GM18517 (cell line): ENCODE measurements around the gene RXRG.
"Not testable (repeated sequence)": the region's sequence is repeated elsewhere in the genome, so short reads cannot be mapped to it uniquely, and the experiment has no call there.

Source experiments
- ATAC-seq: cut with Tn5 transposase; IDR thresholded peaks from one replicate; pipeline ENCODE4 v1.9.1; 2021; ENCODE audit warnings: mild to moderate bottlenecking, moderate library complexity; ENCODE audit not compliant: unreplicated experiment

The RXRG gene

DNA sequence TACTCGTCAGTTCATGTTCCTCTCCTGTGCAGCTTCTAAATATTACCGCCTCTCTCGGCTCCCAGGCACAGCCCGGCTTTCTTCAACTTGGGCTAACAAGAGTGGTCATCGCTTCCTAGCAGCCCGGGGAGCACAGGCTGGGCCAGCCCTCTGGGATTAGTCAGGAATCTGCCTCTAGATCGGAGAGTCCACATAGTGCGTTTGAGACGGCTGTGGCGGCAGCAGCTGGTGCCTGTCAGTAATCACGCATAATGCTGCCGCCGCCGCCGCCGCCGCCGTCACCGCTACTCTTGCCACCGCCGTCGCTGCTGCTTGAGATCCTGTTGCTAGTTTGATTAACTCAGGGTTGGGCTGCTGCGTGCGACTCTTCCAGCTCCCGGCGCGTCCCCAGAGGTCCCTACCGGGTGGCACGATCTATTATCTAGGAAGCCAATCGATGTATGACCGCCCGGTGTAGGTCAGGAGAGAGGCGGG is at the start of gene RXRG:
TSS of gene RXRG (minus strand) at position 230 of the 474 bp plus-strand sequence. CDS start 233 bp downstream, outside the sequence.
- no peak for ATAC-seq

DNA sequence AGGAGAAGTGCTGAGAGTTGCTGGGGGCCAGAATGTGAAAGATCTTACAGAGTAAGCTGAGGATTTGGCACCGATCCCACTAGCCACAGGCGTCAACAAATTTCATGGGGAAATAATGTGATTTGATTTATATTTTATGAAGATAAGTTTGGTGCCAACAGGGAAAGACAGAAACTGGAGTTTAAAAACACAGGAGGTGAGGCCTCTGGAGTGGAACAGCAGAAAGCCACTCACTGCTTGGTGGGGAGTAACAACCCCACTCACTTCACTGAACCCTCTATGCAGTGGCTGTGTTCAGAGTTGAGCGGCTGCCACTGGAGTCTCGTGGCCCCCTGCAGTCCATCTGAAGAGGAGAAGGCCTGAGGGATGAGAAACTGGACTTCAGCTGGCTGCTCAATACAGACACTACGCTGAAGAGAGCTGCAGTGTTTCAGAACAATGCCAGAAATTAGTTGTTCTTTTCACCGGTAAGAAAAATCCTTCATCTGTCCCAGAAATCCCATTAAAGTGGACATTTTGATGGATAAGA is 48.0 kb upstream of the RXRG start:
- no peak for ATAC-seq

DNA sequence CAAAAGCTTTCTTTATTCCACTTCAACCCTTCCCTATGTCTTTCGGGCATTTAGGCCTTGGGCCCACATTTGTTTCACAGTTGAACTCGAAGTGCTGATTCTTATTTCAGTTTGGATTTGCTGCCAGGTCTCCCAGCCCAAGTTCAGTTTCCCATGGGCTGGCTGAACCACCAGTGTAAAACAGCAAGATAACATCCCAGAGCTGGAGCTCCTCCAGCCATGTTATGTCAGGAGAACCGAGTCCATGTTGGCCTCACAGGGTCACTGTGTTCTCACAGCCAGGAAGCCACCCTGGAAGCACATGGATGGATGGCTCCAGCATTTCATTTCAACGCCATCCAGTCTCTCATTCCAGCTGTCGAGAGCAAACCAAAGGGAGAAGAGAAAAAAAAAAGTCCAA is 45.2 kb upstream of the RXRG start:
- ATAC-seq = no peak

- ATAC-seq = no peak
These were observed 43.0 kb upstream of the RXRG start for GRCh38 chr1:165487921-165488320.

DNA sequence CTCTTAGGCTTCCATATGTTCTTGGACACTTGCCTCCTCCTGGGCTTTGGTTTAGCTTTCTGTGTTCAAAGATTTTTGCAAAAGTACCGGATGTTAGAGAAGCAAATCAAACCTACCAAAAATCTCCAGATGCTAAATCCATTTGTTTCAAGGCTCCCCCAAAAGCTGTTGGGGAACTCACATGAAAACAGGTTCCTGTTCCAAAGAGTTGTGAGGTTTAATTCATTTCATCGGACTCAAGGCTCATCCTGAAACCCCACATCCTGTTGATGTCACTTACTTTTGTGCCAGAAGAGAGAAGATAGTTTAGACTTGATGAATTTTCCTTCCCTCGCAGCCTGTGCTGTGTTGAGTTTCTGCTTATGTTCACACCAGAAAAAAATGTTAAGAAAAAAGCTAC is 41.7 kb upstream of the RXRG start:
- ATAC-seq = no peak

DNA sequence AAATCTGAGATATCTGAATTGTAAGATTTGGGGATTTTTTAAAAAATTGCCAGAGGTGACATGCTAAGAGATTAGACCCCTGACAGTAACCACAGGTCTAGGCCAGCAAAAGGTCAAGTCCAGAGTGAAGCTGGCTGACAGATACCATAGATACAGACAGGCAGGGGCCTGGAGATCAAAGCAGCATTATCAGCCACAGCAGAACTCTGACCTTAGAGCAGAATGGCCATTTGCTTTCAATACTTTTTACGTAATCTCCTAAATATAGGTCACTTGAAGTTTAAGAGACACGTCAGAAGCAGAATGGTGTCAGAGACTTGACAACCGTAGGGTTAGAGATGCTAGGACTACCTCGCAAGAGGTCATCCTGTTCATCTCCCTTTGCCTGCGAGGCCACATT is 40.8 kb upstream of the RXRG start:
- ATAC-seq = no peak

- no peak for ATAC-seq
These were observed 39.6 kb upstream of the RXRG start for GRCh38 chr1:165484532-165484931.

DNA sequence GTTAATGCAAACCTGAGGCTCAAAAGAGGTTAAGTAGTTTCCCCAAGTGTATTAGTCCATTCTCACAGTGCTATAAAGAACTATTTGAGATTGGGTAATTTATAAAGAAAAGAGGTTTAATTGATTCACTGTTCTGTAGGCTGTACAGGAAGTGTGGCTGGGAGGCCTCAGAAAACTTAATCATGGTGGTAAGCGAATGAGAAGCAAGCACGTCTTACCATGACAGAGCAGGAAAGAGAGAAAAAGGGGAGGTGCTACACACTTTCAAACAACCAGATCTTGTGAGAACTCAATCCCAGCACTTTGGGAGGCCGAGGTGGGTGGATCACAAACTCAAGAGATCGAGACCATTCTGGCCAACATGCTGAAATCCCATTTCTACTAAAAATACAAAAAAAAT is 38.5 kb upstream of the RXRG start:
- ATAC-seq = no peak

- ATAC-seq = no peak
These were observed 37.0 kb upstream of the RXRG start for GRCh38 chr1:165481820-165482532.

GRCh38 chr1:165476776-165477175 is 31.9 kb upstream of the RXRG start:
- ATAC-seq = no peak

- ATAC-seq = no peak
These were observed 29.3 kb upstream of the RXRG start for GRCh38 chr1:165474196-165474595.

- no peak for ATAC-seq
These were observed 28.2 kb upstream of the RXRG start for GRCh38 chr1:165473081-165473480.

- ATAC-seq = no peak
These were observed 23.9 kb upstream of the RXRG start for GRCh38 chr1:165468726-165469249.

GRCh38 chr1:165468253-165468652 is 23.3 kb upstream of the RXRG start:
- no peak for ATAC-seq

GRCh38 chr1:165467706-165468105 is 22.8 kb upstream of the RXRG start:
- no peak for ATAC-seq

GRCh38 chr1:165463978-165464377 is 19.1 kb upstream of the RXRG start:
- no peak for ATAC-seq

- ATAC-seq = not testable (repeated sequence)
These were observed 14.8 kb upstream of the RXRG start for GRCh38 chr1:165459683-165460082.

DNA sequence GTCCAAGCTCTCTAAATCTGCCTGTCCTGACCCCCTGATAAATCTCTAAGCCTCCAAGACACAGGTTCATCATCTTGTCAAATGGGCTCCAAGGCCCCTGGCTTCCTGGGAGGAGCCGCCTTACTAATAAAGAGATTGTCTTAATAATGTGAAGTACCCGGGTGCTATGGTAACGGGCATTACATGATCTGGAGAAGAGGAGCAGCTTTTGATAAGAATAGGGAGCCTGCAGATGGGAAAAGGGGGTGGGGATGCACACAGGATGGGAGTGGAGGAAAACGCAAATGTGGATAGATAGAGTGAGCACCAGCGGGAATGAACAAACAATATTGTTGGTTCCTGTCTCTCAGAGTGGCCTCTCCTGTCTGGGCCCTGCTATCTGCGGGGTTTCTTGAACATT is 11.9 kb upstream of the RXRG start:
- no peak for ATAC-seq

DNA sequence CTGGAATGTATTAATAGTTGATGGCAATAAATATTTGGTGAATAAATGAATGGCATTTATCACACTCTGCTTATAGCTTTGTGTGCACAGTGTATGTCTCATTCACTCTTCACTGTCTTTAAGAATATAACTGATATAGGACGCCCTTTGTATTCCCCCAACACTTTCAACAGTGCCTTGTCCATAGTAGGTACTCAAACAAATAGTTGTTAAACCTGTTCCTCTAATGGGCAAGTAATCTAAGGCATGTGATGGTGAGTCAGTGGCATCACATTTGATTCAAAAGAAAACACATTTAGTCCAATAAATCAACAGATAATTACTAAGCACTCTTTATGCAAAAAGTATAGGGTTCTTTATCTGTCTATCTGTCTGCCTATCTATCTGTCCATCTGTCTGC is 11.2 kb upstream of the RXRG start:
- ATAC-seq = no peak

DNA sequence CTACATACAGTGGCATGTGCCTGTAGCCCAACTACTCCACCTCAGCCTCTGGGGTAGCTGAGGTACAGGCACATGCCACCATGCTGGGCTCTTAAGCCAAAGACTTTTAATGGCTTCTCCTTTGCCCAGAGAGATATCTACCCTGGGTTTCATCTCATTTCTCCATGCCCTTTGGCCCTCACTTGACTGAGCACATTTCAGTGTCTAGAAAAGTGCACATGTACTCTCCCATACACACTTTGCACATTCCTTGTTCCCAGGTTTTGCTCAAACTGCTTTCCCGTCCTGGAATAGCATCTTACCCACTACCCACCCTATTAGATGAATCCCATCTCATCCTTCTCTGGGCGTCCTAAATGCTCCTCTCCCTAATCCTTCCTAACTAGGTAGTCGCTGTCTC is 10.2 kb upstream of the RXRG start:
- no peak for ATAC-seq

DNA sequence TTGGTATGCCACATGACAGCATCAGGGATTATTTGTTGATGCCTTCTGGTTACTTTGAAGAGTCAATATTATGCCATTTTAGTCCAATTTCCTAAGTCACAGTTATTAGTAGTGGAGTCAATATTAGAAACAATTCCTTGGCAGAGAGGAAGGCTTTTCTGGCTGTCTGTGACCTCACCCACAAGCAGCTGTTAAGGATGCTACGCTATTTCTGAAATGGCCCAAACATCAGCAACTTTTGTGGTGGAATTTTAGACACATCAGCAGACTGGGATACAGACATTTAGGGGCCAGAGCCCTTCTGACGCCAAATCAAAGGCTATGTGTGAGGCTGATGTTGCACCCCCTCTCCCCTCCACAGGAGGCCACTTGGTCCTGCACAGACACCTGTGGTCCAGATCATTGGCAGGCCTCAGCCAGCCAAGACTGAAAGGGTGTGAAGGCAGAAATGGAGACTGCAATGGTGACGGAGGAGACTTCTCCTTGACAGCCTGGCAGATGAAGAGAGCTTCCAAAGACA is 9.2 kb upstream of the RXRG start:
- no peak for ATAC-seq
